Endodermal cell (in vitro differentiated cells): ENCODE data around the gene CBL. TPM values are rescaled to one million over a fixed set of nuclear protein-coding genes. Genes with fewer than 3 reads are reported as not detected.
"Not testable (repeated sequence)": the region's sequence is repeated elsewhere in the genome, so short reads cannot be mapped to it uniquely, and the experiment has no call there.

Experiments used
- DNase-seq: peaks from one replicate; pipeline ENCODE4 v3.0.0-alpha.2; 2017
- H3K27ac ChIP-seq: 2 replicates; pipeline ENCODE4 v1.5.1; 2013; ENCODE audit warnings: mild to moderate bottlenecking, low read depth, low read length, moderate library complexity
- H3K27me3 ChIP-seq: 2 replicates; pipeline ENCODE4 v1.6.1; 2013; ENCODE audit warnings: mild to moderate bottlenecking, low read length, moderate library complexity; ENCODE audit not compliant: insufficient read depth, control insufficient read depth, poor library complexity, severe bottlenecking
- H3K36me3 ChIP-seq: 2 replicates; pipeline ENCODE4 v1.7.0; 2013; ENCODE audit warnings: mild to moderate bottlenecking, low read length, moderate library complexity; ENCODE audit not compliant: control insufficient read depth, insufficient read depth
- H3K4me1 ChIP-seq: one replicate; pipeline ENCODE4 v1.7.0; 2013; ENCODE audit warnings: low read length; ENCODE audit not compliant: control insufficient read depth, insufficient read depth
- H3K4me3 ChIP-seq: 2 replicates; pipeline ENCODE4 v1.5.1; 2013; ENCODE audit warnings: mild to moderate bottlenecking, low read length, moderate library complexity
- H3K9ac ChIP-seq: 2 replicates; pipeline ENCODE4 v1.6.1; 2013; ENCODE audit warnings: mild to moderate bottlenecking, low read length, moderate library complexity; ENCODE audit not compliant: poor library complexity, severe bottlenecking; ENCODE audit errors: extremely low read depth
- H3K9me3 ChIP-seq: 2 replicates; pipeline ENCODE4 v1.6.1; 2013; ENCODE audit warnings: mild to moderate bottlenecking, low read length, moderate library complexity; ENCODE audit not compliant: control insufficient read depth
- H3K27ac Mint-ChIP-seq: 2 replicates; pipeline ENCODE4 v1.8.0; 2020; ENCODE audit warnings: mixed read lengths
- H3K27me3 Mint-ChIP-seq: 2 replicates; pipeline ENCODE4 v1.8.0; 2021; ENCODE audit warnings: mild to moderate bottlenecking, mixed read lengths; ENCODE audit not compliant: insufficient read depth
- H3K36me3 Mint-ChIP-seq: 2 replicates; pipeline ENCODE4 v1.8.0; 2020; ENCODE audit warnings: low read depth, mixed read lengths
- H3K4me1 Mint-ChIP-seq: 2 replicates; pipeline ENCODE4 v1.8.0; 2020; ENCODE audit warnings: mixed read lengths
- H3K4me3 Mint-ChIP-seq: 2 replicates; pipeline ENCODE4 v1.8.0; 2020; ENCODE audit warnings: mild to moderate bottlenecking, moderate library complexity, mixed read lengths
- H3K9me3 Mint-ChIP-seq: 2 replicates; pipeline ENCODE4 v1.8.0; 2020; ENCODE audit warnings: mild to moderate bottlenecking, mixed read lengths
- WGBS, 2 experiments: methylation state at CpG; one replicate each; pipeline versions ENCODE4 v1.1.5 to v1.1.7; 2013; ENCODE audit warnings: missing lambda C conversion rate in 2 of 2, mixed read lengths in 1 of 2; ENCODE audit not compliant: insufficient coverage in 1 of 2, insufficient read length in 1 of 2; 5-methylcytosine and 5-hydroxymethylcytosine counted together
- total RNA-seq, 2 donors: library from RNA; stranded (reverse); fragmentation: NEBNext Ultra II Directional in 1 of 2; extraction: Animal tissue kit (Norgen Biotek cat#: 25700) in 1 of 2; gene quantifications; 2 replicates in 1 of 2; 3 replicates in 1 of 2; pipeline ENCODE4 v1.2.1, GENCODE V29; 2021
- TF ChIP-seq, protein P1 (sequence below): fragments of 200-600 bp; sonication (generic); conservative IDR thresholded peaks from 2 replicates; pipeline ENCODE4 v1.5.0; 2021; ENCODE audit warnings: antibody characterized with exemption, mild to moderate bottlenecking

CBL gene
- total RNA-seq, 2 donors from 2014 or later, result 40.3 to 52.7 TPM

DNA sequence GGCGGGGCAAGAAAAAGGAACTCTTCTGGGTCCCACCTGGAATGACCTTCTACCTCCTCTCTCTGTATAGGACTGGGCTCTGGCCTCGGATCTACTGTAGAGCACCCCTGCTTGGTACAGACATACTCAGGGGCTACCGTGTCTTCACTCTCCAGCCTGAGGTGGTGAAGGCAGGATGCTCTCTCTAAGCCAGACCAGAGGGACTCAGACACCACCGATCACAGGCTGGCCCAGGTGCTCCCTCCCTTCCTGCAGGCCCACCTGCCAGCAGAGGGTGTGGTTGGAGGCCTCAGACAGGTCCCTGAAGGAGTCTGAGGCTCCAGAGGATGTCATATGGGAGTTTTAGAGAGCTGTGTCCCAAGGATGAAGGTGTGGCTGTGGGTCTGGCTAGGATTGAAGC, 16.7 kb upstream of the CBL start:
- Histone ChIP-seq H3K9me3 (no peaks in the 10 kb centered on the region), H3K27ac (no peak overlapping the region), H3K4me1 (no peaks in the 10 kb centered on the region), H3K4me3 (no peak overlapping the region), H3K27me3 (no peaks in the 10 kb centered on the region), H3K36me3 (no peaks in the 10 kb centered on the region), H3K9ac (no peak overlapping the region)
- TF ChIP-seq, protein P1, sequence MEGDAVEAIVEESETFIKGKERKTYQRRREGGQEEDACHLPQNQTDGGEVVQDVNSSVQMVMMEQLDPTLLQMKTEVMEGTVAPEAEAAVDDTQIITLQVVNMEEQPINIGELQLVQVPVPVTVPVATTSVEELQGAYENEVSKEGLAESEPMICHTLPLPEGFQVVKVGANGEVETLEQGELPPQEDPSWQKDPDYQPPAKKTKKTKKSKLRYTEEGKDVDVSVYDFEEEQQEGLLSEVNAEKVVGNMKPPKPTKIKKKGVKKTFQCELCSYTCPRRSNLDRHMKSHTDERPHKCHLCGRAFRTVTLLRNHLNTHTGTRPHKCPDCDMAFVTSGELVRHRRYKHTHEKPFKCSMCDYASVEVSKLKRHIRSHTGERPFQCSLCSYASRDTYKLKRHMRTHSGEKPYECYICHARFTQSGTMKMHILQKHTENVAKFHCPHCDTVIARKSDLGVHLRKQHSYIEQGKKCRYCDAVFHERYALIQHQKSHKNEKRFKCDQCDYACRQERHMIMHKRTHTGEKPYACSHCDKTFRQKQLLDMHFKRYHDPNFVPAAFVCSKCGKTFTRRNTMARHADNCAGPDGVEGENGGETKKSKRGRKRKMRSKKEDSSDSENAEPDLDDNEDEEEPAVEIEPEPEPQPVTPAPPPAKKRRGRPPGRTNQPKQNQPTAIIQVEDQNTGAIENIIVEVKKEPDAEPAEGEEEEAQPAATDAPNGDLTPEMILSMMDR, result peak; percentile 29
- peaks cover 4% of the 10 kb centered on the region for H3K27me3 Mint-ChIP-seq
- no peak overlapping the region for H3K4me3 Mint-ChIP-seq
- DNase-seq, result peak; percentile 59
- H3K36me3 Mint-ChIP-seq, result no peaks in the 10 kb centered on the region
- no peaks in the 10 kb centered on the region for H3K9me3 Mint-ChIP-seq
- H3K4me1 Mint-ChIP-seq, result peaks cover 12% of the 10 kb centered on the region
- H3K27ac Mint-ChIP-seq, result peak overlapping the region; percentile 24
- WGBS, 2 experiments, result 88 to 92% methylated on average over 3 to 4 of the region's 4 CpGs

DNA sequence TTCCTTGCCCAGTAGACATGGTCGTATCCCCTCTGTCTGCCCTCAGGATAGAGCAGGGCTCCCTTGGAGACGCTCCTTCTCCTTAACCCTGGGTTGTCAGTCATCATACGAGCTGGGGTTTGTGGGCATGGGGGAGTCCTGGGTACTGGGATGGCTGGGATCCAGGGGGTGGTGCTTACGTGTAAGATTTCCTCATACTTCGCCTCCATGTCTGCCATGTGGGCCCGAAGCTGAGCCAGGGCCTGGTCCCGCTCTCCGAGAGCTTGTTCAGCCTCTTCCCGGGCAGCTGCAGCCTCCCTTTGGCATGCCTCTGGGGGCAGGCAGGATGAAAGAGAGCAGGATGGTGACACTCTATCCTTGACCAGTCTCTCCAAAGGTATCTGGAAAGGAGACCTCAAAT, 15.6 kb upstream of the CBL start:
- 90 to 94% methylated on average over 3 to 9 of the region's 9 CpGs for WGBS, 2 experiments
- Mint-ChIP-seq H3K4me3 (no peak overlapping the region), H3K9me3 (no peaks in the 10 kb centered on the region), H3K4me1 (peaks cover 14% of the 10 kb centered on the region), H3K36me3 (no peaks in the 10 kb centered on the region), H3K27ac (no peak overlapping the region), H3K27me3 (peaks cover 4% of the 10 kb centered on the region)
- no peak overlapping the region for H3K4me3 ChIP-seq
- no peaks in the 10 kb centered on the region for H3K27me3 ChIP-seq
- TF ChIP-seq, protein P1, result no peak
- H3K36me3 ChIP-seq, result no peaks in the 10 kb centered on the region
- no peaks in the 10 kb centered on the region for H3K9me3 ChIP-seq
- no peaks in the 10 kb centered on the region for H3K4me1 ChIP-seq
- peak; percentile 23 for DNase-seq
- no peak overlapping the region for H3K9ac ChIP-seq
- no peak overlapping the region for H3K27ac ChIP-seq

DNA sequence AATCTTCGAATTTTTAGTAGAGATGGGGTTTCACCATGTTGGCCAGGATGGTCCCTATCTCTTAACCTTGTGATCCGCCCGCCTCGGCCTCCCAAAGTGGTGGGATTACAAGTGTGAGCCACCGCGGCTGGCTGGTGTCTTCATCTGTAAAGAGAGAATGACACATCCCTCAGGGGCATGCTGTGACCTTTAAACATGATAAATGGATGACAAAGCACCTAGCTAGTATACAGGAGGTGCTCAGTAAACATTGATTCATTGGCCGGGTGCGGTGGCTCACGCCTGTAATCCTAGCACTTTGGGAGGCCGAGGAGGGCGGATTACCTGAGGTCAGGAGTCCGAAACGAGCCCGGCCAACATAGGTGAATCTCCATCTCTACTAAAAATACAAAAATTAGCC, 14.9 kb upstream of the CBL start:
- WGBS, 2 experiments, result 92 to 93% methylated on average over 13 to 14 of the region's 14 CpGs
- H3K4me1 Mint-ChIP-seq, result peaks cover 10% of the 10 kb centered on the region
- not testable (repeated sequence) for H3K36me3 Mint-ChIP-seq, H3K4me1 ChIP-seq, H3K36me3 ChIP-seq, H3K27me3 ChIP-seq, H3K27ac ChIP-seq, H3K4me3 Mint-ChIP-seq, H3K9me3 ChIP-seq, H3K27me3 Mint-ChIP-seq, H3K9me3 Mint-ChIP-seq, H3K4me3 ChIP-seq, H3K9ac ChIP-seq, H3K27ac Mint-ChIP-seq
- peak; percentile 34 for DNase-seq

DNA sequence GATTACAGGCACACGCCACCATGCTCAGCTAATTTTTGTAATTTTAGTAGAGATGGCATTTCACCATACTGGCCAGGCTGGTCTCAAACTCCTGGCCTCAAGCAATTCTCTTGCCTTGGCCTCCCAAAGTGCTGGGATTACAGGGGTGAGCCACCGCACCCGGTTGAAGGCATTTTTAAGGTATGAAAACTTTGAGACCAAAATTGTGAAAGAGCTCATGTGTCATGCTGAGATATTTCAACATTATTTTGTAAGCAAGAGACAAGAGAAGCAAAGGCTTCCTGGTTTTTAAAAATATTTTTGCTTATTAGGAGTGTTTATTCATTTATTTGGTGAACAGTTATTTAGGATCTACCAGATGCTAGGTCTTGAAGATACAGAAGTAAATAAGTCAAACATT, 14.0 kb upstream of the CBL start:
- H3K4me3 Mint-ChIP-seq, result no peak overlapping the region
- WGBS, 2 experiments, result 91 to 98% methylated on average over 3 of the region's 3 CpGs
- no peaks in the 10 kb centered on the region for H3K36me3 ChIP-seq

More for the DNA sequence above, 14.0 kb upstream of the CBL start:
- H3K27ac ChIP-seq, result no peak overlapping the region
- H3K27me3 Mint-ChIP-seq, result no peaks in the 10 kb centered on the region
- H3K4me1 ChIP-seq, result no peaks in the 10 kb centered on the region
- no peak for DNase-seq
- no peaks in the 10 kb centered on the region for H3K36me3 Mint-ChIP-seq
- no peaks in the 10 kb centered on the region for H3K27me3 ChIP-seq
- peaks cover 8% of the 10 kb centered on the region for H3K4me1 Mint-ChIP-seq
- TF ChIP-seq, protein P1, result no peak
- H3K9me3 Mint-ChIP-seq, result no peaks in the 10 kb centered on the region
- H3K9ac ChIP-seq, result no peak overlapping the region
- H3K27ac Mint-ChIP-seq, result no peak overlapping the region
- H3K9me3 ChIP-seq, result no peaks in the 10 kb centered on the region
- H3K4me3 ChIP-seq, result no peak overlapping the region
